ENCODE results near the gene MLH3.

The MLH3 gene

GRCh38 chr14:74981833-74982232 is 69.4 kb downstream of the MLH3 start:
- DNase-seq = no peak

GRCh38 chr14:74981462-74981782 is 69.8 kb downstream of the MLH3 start:
- DNase-seq = no peak

GRCh38 chr14:74980731-74981461 is 70.4 kb downstream of the MLH3 start:
- DNase-seq = no peak

- DNase-seq = no peak
Measured at GRCh38 chr14:74980398-74980730, 70.9 kb downstream of the MLH3 start.

GRCh38 chr14:74979442-74980397 is 71.5 kb downstream of the MLH3 start:
- no peak for DNase-seq

GRCh38 chr14:74979029-74979428 is 72.2 kb downstream of the MLH3 start:
- no peak for DNase-seq

- no peak for DNase-seq
Measured at GRCh38 chr14:74978416-74978947, 72.8 kb downstream of the MLH3 start.

GRCh38 chr14:74977901-74978385 is 73.3 kb downstream of the MLH3 start:
- DNase-seq = no peak

GRCh38 chr14:74977164-74977900 is 73.9 kb downstream of the MLH3 start:
- no peak for DNase-seq

- DNase-seq = no peak
Measured at GRCh38 chr14:74976264-74977113, 74.8 kb downstream of the MLH3 start.

GRCh38 chr14:74975059-74975810 is 76.0 kb downstream of the MLH3 start:
- no peak for DNase-seq

- DNase-seq = no peak
Measured at GRCh38 chr14:74974364-74975058, 76.8 kb downstream of the MLH3 start.

GRCh38 chr14:74973905-74974363 is 77.3 kb downstream of the MLH3 start:
- no peak for DNase-seq

GRCh38 chr14:74973003-74973653 is 78.1 kb downstream of the MLH3 start:
- DNase-seq = no peak

GRCh38 chr14:74968811-74969210 is 82.5 kb downstream of the MLH3 start:
- no peak for DNase-seq

GRCh38 chr14:74965486-74966153 is 85.6 kb downstream of the MLH3 start:
- no peak for DNase-seq

- DNase-seq = no peak
Measured at GRCh38 chr14:74964787-74965485, 86.3 kb downstream of the MLH3 start.

All from NCI-H1105 (cell line).